Activated CD4-positive, alpha-beta T cell treated with anti-CD3 and anti-CD28 coated beads, Interleukin-2, amount 50 U/mL, for 1 hour (primary cell): ENCODE results near the gene OTUD1.
"Not testable (repeated sequence)": the region's sequence is repeated elsewhere in the genome, so short reads cannot be mapped to it uniquely, and the experiment has no call there.

ENCODE experiments used
- DNase-seq: peaks from one replicate; pipeline ENCODE4 v3.0.0-alpha.2; 2020

The OTUD1 gene, protein sequence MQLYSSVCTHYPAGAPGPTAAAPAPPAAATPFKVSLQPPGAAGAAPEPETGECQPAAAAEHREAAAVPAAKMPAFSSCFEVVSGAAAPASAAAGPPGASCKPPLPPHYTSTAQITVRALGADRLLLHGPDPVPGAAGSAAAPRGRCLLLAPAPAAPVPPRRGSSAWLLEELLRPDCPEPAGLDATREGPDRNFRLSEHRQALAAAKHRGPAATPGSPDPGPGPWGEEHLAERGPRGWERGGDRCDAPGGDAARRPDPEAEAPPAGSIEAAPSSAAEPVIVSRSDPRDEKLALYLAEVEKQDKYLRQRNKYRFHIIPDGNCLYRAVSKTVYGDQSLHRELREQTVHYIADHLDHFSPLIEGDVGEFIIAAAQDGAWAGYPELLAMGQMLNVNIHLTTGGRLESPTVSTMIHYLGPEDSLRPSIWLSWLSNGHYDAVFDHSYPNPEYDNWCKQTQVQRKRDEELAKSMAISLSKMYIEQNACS

DNA sequence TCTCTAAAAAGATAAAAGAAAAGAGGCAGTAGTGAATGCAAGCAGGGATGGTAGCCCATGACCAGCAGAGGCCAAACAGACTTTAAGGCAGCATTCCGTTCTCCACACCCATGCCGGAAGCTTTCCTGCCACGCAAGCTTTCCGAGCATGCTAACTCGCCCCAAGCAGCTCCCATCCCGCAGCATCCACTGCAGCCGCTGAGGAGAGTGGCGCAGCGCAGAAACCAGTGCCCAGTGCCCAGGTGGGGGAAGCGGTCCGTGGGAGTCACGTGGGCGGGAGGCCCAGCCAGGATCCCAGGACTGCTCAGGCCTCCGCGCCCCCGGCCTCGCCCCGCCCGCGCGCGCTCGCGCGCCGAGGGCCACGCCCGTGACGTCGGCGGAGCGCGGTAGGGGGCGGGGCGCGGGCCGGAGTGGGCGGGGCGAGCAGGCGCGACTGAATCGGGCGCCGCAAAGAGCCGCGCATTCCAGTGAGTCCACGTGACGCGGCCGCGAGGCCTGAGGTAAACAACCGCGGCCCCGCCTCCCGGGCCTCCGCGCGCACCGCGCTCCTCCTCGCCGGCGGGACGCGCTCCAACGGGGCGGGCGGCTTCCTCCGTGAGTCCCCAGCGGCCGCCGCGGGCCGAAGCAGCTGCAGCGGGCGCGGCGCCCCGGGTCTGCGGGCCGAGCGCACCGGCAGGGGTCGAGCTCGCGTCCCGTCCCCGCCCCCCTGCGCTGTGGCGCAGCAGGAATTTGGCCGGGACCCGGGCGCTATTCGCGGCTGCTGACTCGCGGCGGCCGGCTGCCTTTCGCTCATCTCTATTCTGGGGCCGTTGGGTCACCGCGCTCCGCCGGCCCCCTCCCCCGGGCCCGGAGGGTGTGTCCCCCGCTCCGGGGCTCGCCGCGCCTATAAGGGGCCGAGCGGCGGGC is at the start of gene OTUD1:
TSS of gene OTUD1 (plus strand) at position 529 of the 905 bp plus-strand sequence. CDS start 383 bp downstream, outside the sequence.
- peak; percentile 93 for DNase-seq

DNA sequence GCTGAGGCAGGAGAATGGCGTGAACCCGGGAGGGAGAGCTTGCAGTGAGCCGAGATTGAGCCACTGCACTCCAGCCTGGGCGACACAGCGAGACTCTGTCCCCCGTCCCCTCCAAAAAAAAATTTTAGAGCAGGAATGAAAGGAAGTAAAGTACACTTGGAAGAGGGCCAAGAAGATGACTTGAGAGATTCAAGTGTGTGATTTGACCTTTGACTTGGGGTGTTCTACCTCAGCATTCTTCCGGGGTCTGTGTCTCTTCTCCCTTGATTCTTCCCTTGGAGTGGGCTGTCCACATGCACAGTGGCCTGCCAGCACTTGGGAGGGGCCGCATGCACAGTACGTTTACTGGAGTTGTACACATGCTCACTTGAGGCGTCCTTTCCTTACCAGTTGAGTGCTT is 48.5 kb upstream of the OTUD1 start:
- DNase-seq: not testable (repeated sequence)

DNA sequence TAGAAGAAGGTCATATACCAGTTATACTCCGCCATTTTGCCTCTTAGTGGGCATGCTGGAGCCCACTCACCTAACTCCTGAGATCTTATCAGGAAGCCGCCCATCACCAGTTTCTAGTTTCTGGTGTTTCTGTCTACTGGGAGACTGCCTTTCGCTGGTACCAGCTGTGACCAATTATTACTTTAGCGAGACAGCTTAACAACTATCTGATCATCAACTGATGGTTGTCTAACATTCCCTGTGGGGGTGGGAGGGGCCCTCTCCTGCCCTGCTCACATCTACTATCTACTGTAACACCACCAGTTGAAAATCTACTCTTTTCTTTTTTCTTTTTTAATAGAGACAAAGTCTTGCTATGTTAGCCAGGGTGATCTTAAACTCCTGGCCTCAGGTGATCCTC is 48.1 kb upstream of the OTUD1 start:
- no peak for DNase-seq

DNA sequence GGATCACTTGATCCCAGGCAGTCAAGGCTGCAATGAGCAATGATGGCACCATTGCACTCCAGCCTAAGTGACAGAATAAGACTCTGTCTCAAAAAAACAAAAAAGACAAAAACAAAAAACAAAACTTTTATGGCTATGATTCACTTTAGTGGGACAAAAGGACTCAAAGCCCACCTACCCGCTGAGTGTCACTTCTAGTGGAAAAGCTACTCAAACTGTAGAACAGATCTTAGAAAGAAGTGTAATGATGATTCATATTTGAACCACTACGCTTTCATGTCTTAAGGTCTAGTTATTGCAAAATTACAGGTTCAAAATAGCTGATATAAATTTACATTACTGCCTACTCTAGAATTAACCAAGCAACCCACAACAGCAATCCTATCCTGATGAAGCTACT is 47.1 kb upstream of the OTUD1 start:
- no peak for DNase-seq

DNA sequence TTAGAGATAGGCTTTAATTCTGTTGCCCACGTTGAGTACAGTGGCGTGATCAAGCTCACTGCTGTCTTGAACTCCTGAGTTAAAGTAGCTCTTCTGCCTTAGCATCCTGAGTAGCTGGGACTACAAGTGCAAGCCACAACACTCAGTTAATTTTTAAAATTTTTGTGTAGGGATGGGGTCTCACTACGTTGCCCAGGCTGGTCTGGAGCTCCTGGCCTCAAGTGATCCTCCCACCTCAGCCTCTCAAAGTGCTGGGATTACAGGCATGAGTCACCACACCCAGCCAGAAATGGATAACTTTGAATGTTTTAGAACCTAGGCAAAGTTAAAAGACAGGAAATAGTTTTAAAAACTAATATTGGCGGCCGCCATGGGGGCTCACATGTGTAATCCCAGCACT is 43.9 kb upstream of the OTUD1 start:
- DNase-seq: no peak

DNA sequence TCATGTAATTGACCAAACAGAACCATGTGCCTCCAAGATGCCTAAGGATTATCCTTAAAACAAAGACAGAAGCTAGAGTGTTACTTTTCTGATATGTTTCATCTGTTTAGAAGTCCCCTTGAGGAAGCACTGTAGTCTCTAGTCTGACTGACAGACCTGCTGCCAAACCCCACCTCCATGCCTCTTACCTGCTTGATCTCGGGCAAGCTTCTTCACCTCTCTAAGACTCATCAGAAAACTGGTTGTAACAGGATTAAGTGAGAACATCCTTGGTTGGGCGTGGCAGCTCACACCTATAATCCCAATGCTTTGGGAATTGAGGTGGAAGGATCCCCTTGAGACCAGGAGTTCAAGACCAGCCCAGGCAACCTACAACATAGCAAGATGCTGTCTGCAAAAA is 42.2 kb upstream of the OTUD1 start:
- DNase-seq: no peak

DNA sequence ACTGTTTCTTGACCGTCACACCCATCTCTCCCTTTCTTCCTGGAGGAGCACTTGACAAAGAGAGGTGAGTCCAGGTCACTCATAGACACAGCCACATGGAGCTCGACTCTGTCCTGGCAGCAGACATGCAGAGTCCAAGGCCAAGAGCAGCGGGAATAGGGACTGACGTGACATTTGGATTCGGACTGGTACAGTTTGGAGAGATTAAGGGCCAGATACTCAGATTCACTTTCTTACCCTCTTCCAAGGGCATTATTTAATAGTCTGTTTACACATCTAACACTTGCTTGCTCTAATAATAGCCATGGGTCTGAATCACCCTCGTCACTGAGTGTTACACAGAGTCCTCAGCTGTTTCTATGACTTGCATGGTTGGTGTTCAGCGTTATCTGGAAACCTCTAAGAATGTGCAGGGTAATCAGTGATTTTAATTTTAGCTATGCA is 39.2 kb upstream of the OTUD1 start:
- DNase-seq: no peak

DNA sequence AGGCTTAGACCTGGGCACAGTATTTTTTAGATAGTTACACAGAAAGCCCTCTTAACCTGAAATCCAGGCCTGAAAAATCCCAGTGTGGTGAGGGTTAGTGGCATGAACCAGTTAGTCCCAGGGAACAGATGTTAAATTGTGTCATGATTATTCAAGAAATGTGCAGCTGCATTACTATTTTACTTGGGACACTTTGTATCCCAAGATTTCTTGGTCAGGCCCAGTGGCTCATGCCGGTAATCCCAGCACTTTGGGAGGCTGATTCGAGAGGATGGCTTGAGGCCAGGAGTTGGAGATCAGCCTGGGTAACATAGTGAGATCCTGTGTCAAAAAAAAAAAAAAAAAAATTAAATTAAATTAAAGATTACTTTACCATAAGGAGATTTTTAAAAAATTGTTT is 36.0 kb upstream of the OTUD1 start:
- no peak for DNase-seq

DNA sequence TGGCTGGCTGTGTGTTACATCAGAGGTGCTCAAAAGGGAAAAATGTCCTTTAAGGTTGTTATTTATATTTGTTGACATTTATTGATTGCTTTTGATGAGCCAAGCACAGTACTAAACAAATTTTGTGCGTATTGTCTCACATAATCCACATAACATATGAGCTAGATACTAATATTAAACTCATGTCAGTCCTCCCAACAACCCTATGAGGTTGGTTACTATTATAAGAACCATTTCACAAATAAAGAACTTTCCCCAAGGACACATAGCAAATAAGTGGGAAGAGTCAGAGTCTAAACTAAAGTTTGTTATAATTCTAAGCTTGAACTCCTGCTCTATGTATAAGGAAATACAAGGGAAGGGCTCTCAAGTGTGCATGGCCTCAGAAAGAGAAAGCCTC is 35.6 kb upstream of the OTUD1 start:
- no peak for DNase-seq

DNA sequence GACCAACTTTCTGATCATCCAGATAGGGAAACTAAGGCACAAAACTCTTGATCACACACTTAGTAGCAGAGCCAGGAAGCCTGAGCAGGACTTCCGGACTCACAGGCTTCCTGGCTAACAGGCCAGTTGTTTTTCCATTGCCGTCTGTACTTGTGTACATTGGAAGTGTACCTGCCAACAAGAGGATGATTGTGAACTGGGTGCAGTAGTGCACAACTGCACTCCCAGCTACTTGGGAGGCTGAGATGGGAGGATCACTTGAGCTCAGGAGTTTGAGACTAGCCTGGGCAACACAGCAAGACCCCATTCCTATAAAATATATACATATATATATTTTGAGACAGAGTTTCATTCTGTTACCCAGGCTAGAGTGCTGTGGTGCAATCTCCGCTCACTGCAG is 35.2 kb upstream of the OTUD1 start:
- DNase-seq: no peak

DNA sequence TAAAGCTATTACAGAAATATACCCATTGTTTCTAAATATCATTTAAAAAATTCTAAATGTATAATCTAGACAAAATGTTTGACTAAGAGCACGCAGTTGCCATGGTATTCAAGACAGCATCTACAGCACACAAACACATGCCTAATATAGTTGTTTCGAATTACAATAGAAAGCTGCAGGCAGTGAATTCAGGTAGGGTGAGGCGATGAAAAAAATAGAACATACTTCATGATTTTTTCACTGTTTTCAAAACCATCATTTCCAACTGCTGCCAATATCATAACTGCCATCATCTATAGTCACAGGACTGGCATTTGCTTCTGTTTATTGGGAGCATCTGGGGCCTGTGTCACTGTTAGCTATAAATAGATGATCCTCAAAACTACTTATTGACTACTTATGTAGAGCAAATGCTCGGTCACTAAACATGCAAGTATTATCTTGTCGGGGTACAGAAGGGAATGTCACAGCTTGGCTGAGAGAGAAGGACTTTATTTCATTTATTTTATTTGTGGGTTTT is 34.4 kb upstream of the OTUD1 start:
- DNase-seq: no peak

DNA sequence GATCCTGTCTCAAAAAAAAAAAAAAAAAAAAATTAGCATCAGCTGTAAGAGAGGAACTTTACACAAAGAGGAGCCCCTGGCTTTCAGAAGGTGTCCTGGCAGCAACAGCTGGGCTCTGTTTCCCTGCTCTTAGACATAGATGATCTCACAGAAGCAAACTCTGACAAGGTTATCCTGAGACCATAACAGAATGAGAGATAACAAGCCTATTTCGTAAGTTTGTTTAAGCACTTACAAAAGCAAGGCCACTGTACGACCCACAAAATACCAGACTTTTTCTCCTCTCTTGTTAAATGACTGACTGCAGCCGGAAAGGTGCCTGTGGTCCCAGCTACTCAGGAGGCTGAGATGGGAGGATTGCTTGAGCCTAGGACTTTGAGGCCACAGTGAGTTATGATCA is 33.3 kb upstream of the OTUD1 start:
- no peak for DNase-seq

DNA sequence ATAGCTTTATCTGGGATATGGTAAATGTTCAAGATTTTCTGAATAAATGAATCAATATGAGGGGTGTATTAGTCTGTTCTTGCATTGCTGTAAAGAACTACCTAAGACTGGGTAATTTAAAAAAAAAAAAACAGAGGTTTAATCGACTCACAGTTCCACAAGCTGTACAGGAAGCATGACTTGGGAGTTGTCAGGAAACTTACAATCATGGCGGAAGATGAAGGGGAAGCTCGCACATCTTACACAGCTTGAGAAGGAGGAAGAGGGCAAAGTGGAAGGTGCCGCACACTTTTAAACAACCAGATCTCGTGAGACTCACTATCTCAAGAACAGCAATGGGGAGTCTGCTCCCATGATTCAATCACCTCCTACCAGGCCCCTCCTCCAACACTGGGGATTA is 32.5 kb upstream of the OTUD1 start:
- no peak for DNase-seq

DNA sequence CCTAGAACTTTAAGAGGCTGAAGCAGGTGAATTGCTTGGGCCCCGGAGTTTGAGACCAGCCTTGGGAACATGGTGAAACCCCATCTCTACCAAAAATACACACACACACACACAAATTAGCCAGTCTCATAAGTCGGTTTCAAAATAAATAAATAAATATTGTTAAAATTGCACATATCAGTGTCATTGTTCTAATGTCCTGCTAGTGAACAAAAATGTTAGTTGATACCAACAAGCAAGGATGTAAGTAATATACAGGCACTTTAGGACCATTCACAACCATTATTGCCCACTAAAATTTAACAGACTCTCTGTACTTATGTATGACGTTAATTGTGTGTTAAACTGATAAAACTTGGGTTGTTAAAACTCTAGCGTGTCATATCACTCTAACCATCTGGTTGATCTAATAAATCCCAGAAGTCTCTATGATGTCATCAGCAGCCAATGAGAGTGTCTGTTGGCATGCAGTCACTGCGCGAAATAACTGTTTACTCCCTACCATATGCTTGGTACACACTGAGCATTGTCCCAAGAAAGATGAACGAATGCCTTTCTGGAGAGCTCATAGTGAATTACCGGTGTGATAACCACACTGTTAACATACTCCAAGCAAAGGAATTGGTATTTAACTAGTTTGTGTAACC is 30.4 kb upstream of the OTUD1 start:
- no peak for DNase-seq

DNA sequence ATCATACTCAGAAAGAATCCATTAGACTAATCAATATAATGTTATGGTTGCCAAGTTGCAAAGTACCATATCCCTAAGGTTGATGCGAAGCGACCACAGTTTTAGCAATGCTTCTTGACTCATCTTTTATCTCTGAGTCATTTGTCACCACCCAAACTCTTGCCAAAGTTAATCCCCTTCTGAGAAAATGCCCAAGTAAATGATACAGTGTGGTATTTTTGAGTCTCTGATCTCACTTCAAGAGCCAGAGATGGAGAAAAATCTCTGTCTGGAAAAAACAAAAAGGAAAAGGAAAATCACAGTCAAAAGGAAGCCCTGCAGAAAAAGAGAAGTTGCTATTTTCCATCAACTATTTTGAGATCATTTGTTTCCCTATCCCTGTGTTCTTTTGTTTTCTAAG is 26.7 kb upstream of the OTUD1 start:
- DNase-seq: no peak

DNA sequence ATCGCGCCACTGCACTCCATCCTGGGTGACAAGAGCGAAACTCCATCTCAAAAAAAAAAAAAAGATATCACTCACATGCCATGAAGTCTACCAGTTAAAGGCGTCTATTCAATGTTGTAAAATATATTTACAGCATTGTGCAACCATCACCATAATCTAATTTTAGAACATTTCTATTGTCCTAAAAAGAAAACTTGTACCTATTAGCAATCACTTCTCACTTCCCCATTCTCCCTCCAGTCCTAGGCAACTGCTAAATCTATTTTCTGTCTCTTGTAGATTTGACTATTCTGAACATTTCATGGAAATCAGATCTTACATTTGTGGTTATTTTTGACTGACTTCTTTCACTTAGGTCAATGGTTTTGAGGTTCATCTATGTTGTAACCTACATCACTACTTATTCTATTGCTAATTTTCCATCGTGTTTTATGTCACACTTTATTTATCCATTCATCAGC is 25.2 kb upstream of the OTUD1 start:
- no peak for DNase-seq

DNA sequence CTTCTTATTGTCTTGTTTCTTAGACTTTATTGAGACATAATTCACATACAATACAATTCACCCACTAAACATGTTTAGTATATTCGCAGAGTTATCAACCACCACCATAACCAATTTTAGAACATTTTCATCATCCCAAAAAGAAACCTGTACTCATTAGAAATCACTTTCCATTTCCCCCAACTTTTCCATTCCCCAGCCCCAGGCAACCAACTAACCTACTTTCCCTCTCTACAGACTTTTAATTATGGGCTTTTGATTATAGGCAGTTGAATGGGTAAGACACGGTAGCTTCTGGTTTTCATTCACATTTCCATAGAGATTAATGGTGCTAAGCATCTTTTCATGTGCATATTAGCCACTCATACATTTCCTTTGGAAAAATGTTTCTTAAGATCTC is 24.2 kb upstream of the OTUD1 start:
- DNase-seq: no peak

DNA sequence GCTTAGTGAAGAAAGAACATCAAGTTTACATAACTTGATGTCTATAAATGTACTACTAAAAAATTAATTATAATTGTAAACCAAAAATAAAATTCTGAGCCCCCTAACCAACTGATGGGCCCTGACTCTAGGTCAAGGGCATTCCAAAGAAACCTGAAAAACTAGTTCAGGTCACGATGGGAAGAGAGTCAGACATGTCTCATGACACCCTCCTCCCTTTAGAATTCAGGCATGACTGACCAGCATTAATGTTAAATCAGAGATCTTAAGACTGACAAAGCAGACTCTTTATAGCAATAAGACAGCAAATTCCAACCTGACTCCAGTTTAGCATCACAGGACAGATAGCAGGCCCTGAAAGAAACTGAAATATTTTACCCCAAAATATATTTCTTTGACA is 21.6 kb upstream of the OTUD1 start:
- DNase-seq: no peak

DNA sequence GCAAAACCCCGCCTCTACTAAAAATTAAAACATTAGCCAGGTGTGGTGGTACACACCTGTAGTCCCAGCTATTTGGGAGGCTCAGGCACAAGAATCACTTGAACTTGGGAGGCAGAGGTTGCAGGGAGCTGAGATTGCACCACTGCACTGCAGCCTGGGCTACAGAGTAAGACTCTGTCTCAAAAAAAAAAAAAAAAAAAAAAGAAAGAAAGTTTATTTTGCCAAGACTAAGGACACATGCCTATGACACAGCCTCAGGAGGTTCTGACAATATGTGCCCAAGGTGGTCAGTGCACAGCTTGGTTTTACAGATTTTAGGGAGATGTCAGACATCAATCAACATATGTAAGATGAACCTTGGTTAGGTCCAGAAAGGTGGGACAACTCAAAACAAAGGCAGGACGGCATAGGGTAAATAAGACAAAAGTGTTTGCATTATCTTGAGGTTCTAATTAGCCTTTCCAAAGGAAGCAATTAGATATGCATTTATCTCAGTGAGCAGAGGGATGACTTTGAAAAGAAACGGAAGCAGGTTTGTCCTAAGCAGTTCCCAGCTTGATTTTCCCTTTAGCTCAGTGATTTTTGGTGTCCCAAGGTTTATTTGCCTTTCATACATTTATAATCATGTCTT is 20.7 kb upstream of the OTUD1 start:
- no peak for DNase-seq

DNA sequence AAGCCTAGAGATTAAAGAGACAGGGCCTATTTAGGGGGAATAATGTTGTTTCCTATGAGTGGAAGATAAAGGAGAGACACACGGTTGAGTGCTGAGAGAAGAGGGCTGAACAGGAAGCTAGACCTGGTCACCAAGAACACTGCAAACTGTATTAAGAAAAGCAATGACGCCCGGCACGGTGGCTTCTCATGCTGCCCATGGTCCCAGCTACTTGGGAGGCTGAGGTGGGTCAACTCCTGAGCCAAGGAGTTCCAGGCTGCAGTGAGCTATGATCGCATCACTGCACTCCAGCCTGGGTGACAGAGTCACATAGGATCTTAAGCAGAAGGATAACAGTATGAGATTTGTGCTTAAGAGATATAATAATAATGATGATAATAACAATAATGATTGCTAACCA is 19.7 kb upstream of the OTUD1 start:
- no peak for DNase-seq

DNA sequence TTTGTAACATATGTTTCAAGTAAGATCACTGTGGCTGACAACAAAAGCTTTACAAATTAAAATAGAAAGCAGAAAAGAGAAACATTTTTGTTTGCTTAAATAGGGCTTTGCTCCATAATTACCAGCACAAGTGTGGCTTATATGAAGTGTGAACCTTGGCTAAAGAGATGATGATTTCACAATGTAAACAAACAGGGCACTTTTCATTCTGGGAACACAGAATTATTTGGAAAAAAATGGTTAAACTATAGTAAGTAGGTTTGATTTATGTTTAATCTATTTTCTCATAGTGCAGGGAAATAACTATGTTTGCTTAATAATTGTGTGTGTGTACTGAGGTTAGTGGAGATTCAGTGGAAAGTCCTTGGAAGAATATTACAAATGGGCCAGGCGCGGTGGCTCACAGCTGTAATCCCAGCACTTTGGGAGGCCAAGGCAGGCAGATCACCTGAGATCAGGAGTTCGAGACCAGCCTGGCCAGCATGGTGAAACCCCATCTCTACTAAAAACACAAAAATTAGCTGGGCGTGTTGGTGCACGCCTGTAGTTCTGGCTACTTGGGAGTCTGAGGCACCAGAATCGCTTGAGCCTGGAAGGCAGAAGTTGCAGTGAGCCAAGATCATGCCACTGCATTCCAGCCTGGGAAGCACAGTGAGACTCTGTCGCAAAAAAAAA is 19.1 kb upstream of the OTUD1 start:
- DNase-seq: no peak

DNA sequence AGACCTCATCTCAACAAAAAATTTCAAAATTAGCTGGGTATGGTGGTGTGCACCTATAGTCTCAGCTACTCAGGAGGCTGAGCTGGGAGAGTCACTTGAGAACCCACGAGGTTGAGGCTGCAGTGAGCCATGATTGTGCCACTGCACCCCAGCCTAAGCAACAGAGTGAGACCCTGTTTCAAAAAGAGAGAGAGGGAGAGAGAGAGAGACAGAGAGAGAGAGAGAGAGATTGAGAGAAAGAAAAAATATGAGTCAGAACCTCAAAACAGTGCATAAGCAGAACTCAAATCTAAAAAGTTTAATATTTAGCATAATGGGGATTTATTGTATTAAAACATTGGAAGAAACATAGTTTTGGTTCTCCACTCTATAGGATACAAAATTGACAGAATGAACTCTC is 17.5 kb upstream of the OTUD1 start:
- DNase-seq: no peak
